H1 (cell line): Measurements from ENCODE around the gene RNF32. TPM values are rescaled to one million over a fixed set of nuclear protein-coding genes. Genes with fewer than 3 reads are reported as not detected.

Experiments
- ASH2L ChIP-seq: fragments of 200-600, 300-600 bp; sonication (generic); IDR thresholded peaks from one replicate; pipeline ENCODE4 v1.7.1; 2017; ENCODE audit warnings: low read length
- EGR1 ChIP-seq: IDR thresholded peaks from 2 replicates; pipeline ENCODE4 v1.6.1; 2011; ENCODE audit warnings: low read depth, low read length, borderline replicate concordance
- GABPA ChIP-seq: IDR thresholded peaks from 2 replicates; pipeline ENCODE4 v1.6.1; 2011; ENCODE audit warnings: mild to moderate bottlenecking, low read length, moderate library complexity, borderline replicate concordance; ENCODE audit not compliant: insufficient read depth
- MAFK ChIP-seq: IDR thresholded peaks from 2 replicates; pipeline ENCODE4 v1.6.1; 2012; ENCODE audit warnings: low read depth, mild to moderate bottlenecking, improper control_type of control experiment, low read length
- POLR2A ChIP-seq, 2 experiments: IDR thresholded peaks; 1 replicate in 1 of 2; 2 replicates in 1 of 2; pipeline ENCODE4 v1.6.1; 2011; ENCODE audit warnings: low read depth in 2 of 2, low read length in 2 of 2, mild to moderate bottlenecking in 2 of 2; ENCODE audit errors: control extremely low read depth in 1 of 2
- POLR2AphosphoS5 ChIP-seq: IDR thresholded peaks from 2 replicates; pipeline ENCODE4 v1.6.1; 2011; ENCODE audit warnings: low read depth, low read length
- POU5F1 ChIP-seq: IDR thresholded peaks from 2 replicates; pipeline ENCODE4 v1.6.1; 2011; ENCODE audit warnings: low read depth, mild to moderate bottlenecking, low read length, moderate library complexity
- RBBP5 ChIP-seq: IDR thresholded peaks from 2 replicates; pipeline ENCODE4 v1.7.1; 2012; ENCODE audit warnings: low read depth, mild to moderate bottlenecking, inconsistent platforms, low read length, moderate library complexity, borderline replicate concordance
- RXRA ChIP-seq: IDR thresholded peaks from 2 replicates; pipeline ENCODE4 v1.6.1; 2011; ENCODE audit warnings: low read depth, mild to moderate bottlenecking, low read length, moderate library complexity; ENCODE audit not compliant: insufficient read depth
- SIRT6 ChIP-seq: IDR thresholded peaks from one replicate; pipeline ENCODE4 v1.7.1; 2012; ENCODE audit warnings: low read length, inconsistent platforms
- SP2 ChIP-seq: IDR thresholded peaks from 2 replicates; pipeline ENCODE4 v1.6.1; 2012; ENCODE audit warnings: mild to moderate bottlenecking, low read length, inconsistent platforms
- SP4 ChIP-seq: IDR thresholded peaks from 2 replicates; pipeline ENCODE4 v1.6.1; 2012; ENCODE audit warnings: low read length, inconsistent platforms
- TBP ChIP-seq: IDR thresholded peaks from 2 replicates; pipeline ENCODE4 v1.6.1; 2011; ENCODE audit warnings: low read depth, low read length, improper control_type of control experiment
- polyA plus RNA-seq, 7 experiments: library from polyadenylated mRNA; depleted of rRNA in 3 of 7; stranded (reverse) in 5 of 7; unstranded in 2 of 7; fragments of >200 nt in 5 of 7; fragments of 200-250 nt in 2 of 7; gene quantifications; 1 replicate in 5 of 7; 2 replicates in 1 of 7; 4 replicates in 1 of 7; pipeline versions ENCODE4 v1.2.1 to v1.2.3, GENCODE V29; 2011 to 2013; ENCODE audit warnings: missing spikeins in 2 of 7, mixed read lengths in 2 of 7
- total RNA-seq: library from RNA; stranded (reverse); fragmentation: NEBNext Ultra II Directional; extraction: Animal tissue kit (Norgen Biotek cat#: 25700); gene quantifications from 2 replicates; pipeline ENCODE4 v1.2.1, GENCODE V29; 2021

The RNF32 gene
- total and polyA plus RNA-seq, 2 of the 8 experiments (the other 6 are each of a cell fraction or from before 2014, with no cell fraction given): 0.48 to 1.2 TPM

GRCh38 chr7:156668130-156668741, 27.7 kb downstream of the RNF32 start (continued):
- TF ChIP-seq RXRA: no peak
- no peak for TF ChIP-seq SP4
- TF ChIP-seq POLR2AphosphoS5: no peak
- no peak for TF ChIP-seq RBBP5
- no peak for TF ChIP-seq TBP
- no peak for TF ChIP-seq POU5F1
- no peak for TF ChIP-seq POLR2A (IDR thresholded peaks at IDR 0.05; ENCODE audit: control extremely low read depth in 1 of 2, low read depth in 2 of 2, low read length in 2 of 2)
- TF ChIP-seq SIRT6: no peak
- TF ChIP-seq GABPA: no peak
- no peak for TF ChIP-seq MAFK
- no peak for TF ChIP-seq ASH2L
- TF ChIP-seq SP2: no peak
- TF ChIP-seq EGR1: no peak
